GM18868 (cell line): ENCODE results near the gene CDC42BPB.

ENCODE experiments used
- ATAC-seq: cut with Tn5 transposase; IDR thresholded peaks from one replicate; pipeline ENCODE4 v1.9.1; 2021; ENCODE audit warnings: mild to moderate bottlenecking, moderate library complexity; ENCODE audit not compliant: unreplicated experiment

The CDC42BPB gene

DNA sequence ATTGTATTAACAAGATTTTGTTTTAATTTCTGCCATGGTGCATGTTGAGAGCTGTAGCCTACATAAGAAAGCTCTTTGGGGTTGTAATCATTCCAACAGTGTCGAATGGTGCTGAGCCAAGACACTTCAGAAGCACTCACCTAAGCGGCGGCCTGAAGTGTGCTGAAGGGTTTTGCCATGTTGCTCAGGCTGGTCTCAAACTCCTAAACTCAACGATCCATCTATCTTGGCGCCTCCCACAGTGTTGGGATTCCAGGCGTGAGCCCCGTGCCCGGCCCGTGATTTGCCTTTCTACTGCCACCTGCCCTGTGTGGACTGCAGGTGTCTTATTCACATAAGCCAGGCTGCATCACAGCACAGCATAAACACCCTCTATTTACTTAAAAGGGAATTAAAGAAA lies 86.0 kb downstream of the CDC42BPB start:
- ATAC-seq, result no peak

DNA sequence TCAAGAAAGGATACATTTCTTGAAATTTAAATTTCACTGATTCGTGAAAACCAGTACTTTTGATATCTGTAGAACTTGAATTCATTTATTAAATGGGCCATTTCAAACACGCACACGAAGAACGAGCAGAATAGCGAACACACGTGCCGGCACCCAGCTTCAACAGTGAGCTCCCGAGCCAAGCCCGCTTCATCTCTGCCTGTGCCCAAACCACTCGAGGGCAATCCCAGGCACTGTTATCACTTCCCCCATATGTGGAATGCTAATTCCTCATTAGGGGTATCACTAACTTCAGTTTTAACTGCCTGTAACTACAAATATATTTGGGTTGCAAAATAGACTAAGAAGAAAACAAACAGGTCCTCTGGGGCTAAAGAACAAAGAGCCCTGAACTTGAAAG lies 86.9 kb downstream of the CDC42BPB start:
- ATAC-seq, result no peak

DNA sequence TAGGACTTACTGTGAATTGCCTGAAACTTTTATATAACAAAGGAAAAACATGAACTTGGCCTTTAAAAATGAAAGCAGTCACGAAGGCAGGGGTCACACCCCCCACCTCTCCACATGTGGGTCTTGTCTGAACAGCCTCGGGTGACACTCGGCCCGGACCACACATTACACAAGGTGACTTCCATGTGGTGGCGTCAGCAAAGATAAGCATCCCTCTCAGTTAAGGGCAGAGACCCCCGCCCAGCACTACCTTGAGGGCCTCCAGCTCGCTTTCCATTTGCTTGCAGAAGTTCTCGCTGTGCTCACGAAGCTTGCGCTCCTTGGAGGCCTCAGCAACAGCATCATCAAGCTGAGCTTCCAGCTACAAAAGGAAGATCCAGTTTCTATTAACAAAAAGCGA lies 87.4 kb downstream of the CDC42BPB start:
- no peak for ATAC-seq

DNA sequence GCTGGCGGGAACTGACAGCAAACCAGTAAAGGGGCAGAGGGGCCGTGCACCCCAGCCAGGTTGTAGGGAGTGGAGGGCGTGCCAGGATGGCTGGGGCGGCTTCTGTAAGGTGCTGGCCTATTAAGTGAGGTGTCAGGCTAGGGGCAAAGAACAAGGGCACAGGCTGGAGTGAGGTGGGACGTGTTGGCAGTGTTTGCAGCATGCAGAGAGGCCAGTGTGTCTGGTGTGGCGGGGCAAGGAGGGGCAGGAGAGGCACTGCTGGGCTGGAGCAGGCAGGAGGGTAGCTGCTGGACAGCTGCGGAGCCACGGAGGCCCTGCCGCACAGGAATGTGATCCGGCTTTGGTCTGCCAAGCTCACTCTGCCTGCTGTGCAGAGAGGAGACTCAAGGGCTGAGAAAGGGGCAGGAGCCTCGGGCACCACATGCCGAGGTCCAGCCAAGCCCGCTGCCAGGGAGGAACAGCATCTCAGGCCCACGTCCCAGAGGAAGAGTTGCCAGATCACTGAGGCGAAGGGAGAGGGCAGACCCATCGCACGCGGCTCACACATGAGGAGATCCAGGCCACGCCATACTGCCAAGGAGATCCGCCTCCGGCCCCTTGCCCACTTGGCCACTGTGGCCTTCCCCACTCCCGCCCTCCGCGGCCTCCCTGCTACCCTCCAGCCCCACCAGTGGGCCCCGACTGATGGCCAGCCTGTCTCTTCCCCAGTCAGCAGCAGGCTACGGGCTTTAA lies 88.1 kb downstream of the CDC42BPB start:
- no peak for ATAC-seq

DNA sequence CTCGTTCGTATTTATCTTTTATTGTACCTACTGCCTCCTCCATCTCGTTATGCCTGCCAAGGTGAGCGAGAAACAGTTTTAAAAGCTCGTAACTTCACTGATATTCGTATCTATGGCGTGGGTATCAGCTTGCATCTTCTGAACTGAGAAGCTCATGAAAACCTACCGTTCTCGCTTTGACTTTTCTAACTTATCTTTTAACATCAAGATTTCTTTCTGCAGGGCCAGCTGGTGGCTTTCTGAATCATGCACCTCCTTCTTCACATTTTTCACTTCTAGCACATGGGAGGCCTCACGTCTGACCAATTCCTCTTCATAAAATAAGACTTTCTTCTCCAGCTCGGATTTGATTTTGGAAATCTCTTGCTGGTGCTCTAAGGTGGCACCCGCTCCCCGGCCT lies 89.0 kb downstream of the CDC42BPB start:
- no peak for ATAC-seq

DNA sequence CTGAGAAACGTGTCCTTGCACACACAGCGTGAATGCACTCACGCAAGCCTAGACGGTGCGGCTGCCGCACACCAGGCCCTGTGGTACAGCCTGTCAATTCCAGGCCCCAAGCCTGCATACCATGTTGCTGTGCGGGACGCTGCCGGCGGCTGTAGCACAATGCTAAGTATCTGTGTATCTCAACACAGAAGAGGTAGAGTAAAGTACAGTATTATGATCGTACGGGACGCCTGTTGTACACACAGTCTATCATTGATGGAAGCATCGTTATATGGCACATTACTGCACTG lies 89.9 kb downstream of the CDC42BPB start:
- ATAC-seq, result no peak

DNA sequence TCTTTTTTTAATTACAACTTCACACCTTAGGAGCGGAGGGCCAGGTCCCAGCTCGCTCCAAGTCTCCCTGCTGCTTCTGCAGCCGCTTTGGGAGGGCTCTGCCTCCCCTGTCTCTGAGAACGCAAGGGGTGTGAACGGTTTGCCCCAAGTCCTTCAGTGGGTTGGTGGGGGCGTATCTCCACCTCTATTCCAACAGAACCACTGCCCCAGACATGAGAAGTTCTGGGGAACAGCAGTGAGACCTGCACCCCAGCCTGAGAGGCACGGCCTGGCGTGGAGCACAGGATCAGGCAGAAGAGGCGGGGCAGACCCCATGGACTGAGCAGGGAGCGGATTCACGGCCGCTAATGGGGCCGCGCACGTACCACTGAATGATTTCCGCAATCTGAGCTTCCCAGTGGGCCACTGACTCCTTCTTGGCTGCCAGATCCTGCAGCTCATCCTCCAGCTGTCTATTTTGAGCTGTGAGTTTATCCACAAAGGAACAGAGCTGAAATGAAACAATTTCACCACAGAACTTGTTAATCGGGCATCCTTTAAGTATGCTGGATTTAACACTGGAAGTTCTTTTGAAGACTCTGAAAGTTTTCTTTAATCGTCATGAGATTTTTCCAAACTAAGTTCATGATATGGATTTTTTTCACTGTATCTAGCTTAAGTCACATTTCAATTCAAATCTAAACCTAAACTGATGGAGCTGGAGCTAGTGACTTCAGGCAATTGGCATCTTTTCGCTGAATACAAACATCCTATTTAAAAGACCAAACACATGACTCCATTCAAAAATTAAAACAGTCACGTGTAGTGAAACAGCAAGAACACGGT lies 90.5 kb downstream of the CDC42BPB start:
- no peak for ATAC-seq

DNA sequence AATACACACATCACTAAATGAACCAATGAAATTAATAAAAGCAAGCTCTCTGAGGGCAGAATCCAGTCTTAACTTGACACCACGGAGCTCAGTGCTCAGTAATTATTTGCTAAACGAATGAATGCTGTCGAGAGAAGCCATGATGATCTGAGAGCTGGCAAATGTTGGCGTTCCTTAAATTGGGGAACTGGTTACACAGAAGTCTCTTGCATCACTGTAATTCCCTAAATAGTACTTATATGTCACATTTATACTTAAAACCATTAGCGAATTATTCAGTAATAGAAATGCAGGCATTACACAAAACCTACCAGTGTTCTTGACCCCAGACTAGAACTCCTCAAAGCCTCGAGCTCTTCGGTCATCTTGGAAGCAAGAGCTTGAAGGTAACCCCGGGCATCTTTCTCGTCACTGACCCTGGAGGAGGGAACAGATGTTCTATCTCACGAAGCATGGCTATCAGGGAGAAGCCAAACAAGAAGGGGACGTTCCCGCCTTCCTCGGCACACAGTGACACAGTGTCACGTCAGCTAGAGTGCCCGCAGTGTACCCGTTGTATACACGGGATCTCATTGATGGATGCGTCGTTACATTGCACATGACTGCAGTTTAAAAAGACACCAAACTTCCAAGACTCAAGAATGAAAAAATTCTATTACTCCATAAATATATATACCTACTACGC lies 91.2 kb downstream of the CDC42BPB start:
- ATAC-seq, result no peak

DNA sequence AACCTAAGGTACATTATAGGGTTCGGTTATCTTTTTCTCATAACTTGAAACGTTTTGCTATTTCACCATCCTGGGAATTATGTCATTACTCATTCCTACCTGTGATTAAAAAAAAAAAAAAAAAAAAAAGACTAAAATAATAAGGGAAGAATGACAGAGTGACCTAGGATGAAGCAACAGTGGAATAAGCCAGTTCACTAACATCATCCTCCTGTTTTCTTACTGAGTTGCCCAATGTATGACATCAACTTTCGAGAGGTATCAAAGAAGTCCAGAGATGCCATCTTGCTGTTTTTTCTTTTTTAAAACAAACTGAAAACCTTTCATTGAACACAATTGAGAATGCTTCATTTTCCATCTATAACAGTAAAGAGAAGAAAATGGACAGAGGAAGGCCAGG lies 92.1 kb downstream of the CDC42BPB start:
- no peak for ATAC-seq

DNA sequence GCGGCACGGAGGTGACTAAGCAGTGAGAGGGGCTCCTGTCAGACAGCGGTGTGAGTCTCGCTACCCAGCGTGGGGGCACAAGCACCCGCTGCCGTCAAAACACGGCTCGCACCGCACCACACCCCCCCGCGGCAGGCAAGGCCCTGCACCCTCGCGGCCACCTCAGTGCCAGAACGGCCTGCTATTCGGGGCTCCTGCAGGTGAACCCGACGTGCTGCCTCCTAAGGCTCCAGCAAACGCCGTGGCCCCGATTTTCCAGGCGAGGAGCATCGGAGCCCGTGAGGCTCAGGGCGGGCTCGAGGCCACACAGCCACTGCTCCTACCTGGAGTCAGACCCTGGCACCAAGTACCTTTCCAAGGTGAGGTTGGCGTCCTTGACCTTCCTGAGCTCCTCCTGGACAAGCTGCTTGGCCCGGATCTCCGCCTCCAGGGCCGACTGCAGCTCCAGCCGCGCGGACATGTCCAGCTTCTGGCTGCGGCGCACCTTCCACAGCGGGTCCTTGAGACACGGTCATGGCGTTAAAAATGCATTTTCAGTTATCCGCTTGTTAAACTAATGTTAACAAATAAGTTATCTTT lies 93.1 kb downstream of the CDC42BPB start:
- no peak for ATAC-seq

DNA sequence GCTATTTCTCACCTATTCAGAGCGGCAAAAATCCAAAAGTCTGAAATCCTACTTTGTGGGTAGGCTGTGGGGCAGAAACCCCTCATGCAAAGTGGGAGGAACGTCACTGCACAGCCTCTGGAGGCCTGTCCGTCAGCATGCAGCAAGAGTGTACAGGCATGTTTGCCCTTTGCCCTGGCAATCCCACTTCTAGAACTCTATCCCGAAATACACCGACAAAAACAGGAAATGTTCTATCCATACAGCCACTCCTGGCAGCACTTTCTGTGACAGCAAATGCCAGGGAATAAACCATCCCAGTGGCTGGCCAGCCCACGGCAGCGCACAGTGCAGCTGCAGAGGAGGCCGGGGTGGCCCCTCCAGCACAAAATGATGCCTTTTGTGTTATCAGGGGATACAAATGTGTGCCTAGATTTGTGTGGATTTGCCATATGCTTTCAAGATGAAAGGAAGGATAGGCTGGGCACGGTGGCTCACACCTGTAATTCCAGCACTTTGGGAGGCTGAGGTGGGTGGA lies 95.2 kb downstream of the CDC42BPB start:
- ATAC-seq, result no peak

DNA sequence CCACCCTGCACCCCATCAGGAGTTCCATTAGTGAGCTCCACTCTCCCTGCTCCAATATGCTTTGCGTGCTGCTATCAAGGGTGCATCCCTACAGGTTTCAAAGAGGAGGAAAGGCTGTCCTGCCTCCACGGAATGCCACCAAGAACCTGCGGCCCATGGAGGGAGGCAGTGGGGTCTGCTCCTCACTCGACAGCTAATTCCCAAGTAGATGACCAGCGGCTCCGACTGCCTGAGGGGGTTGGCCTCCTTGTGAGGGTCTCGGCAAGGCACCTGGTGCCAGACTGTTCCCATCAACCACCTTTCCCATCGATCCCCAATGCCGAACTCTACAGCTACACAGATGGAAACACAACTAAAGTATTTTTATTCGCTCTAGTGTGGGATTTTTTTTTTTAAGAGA lies 98.9 kb downstream of the CDC42BPB start:
- ATAC-seq, result no peak

DNA sequence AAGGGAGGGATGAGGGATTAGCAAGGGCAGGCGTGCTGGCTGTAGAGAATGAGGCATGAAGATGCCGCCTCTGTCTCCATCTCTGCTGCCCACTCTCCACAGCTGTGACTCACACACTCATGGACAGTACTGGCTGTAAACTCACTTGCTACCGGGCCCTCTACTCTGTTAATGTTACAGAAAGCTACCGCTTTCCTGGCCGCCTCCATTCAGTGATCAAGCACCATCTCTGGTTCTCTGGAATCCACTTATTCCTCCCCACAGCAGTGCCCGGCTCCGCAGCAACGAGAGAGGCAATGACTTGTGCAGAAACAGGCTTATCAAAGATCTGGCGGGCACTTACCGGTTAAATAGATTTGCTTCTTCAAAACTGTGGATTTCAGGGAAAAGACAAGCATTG lies 100.1 kb downstream of the CDC42BPB start:
- ATAC-seq, result no peak

DNA sequence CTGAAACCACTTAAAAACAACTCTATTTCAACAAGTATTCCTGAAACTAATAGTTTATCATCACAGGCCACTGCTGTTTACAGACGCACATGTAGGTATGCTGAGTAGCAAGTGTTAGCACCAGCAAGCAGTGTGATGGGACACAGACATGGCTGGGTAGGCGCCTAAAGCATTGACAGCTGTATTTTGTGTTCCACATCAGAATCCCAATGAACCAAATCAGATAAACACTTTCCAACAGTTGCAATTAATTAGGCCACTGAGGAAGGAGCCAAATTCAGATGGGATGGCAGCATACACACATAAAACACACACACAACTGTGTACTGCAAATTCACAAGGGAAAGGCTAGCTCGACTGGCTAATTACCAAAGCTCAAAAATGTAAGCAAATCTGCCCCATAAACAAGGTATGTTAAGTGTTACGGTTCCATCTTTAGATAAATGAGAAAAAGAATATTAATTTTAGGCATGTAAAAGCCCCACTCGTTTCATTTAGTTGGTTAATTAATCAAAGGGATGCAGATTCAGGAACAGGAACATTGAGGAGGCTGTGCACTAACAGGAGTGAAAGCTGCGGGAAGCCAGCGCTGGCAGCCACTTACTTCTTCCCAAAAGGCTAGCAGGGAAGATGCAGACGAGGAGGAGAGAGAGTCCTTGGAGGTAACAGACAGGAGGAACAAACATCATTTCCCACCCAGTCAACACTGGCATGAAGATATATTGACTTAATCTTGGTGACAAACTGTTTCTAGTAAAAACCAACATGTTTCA lies 101.5 kb downstream of the CDC42BPB start:
- no peak for ATAC-seq

DNA sequence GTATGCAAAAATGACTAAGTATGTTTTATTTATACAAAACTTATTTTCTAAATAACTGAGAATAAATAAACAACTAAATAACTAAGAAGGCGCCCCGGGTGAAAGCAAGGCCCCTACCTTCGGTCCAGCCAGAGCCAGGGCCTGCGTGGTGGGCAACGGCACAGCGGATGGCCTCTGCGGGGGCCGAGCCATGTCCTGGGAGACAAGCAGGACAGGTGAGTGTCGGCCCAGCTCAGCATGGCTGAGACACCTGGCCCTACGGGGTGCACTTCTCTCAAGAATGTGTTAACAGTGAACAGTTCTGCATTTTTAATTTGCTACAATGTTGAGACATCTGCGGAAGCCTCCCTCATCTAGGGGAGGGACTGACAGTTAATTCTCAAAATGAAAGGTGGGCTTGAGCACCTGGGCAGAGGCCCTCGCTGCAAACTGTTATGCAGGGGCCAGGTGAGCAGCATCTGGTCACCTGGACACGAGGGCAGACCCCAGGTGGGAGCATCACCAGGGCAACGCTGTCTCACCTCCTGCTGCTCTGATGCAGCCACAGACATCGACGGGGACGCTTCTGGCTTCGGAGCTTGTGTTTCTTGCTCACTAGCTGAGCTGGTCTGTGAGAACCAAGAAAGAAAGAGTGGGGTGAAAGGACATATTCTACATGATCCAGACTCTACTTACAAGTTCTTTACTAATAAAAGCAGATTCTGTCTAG lies 103.1 kb downstream of the CDC42BPB start:
- no peak for ATAC-seq

DNA sequence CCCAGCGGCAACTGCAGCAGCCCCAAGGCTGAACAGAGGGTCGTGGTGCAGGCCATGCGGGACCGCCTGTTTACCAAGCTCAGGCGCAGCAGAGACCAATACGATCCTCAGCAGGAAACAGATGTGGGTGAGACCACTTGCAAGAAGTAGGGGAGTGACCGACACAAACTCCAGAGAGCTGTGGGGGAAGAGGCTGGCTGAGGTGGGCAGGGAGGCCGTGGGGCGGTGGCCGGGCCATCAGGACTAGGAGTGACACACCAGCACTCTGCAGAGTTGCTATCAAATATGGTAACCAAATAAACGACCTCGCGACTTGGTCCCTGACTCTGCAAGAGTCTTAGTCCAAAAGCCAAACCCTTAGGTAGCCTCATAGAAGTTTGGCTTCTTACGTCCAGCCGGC lies 104.2 kb downstream of the CDC42BPB start:
- ATAC-seq, result no peak

DNA sequence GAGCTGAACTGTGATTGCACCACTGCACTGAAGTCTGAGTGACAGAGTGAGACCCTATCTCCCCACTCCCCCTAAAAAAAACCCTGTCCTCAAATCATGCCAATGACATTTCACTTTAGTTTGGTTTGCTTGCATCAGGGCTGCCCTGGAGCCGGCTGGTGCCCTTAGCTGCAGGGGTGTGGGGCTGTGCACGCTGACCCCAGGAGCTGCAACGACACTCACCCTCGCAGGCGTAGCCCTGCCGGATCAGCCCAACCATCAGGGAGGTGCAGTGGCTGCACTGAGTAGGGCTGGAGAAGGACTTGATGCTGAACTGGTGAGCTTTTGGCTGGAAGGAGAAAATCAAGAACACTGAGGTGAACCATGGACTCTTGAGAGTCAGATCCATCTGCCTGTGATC lies 105.1 kb downstream of the CDC42BPB start:
- no peak for ATAC-seq

DNA sequence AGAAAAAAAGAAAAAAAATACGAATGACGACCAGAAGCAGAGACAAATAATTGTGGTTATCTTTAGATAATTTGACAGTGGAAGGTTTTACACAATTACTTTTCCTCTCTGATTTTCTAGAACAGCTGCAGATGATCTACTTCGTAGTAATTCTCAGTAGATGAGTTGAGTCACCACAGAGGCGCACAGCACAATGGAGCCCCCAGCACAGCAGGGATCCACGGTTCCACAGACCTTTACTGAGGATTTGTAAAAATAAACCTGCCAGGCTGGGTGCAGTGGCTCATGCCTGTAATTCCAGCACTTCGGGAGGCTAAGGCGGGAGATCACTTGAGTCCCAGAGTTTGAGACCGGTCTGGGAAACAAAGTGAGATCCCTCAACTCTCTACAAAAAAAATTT lies 105.5 kb downstream of the CDC42BPB start:
- no peak for ATAC-seq

DNA sequence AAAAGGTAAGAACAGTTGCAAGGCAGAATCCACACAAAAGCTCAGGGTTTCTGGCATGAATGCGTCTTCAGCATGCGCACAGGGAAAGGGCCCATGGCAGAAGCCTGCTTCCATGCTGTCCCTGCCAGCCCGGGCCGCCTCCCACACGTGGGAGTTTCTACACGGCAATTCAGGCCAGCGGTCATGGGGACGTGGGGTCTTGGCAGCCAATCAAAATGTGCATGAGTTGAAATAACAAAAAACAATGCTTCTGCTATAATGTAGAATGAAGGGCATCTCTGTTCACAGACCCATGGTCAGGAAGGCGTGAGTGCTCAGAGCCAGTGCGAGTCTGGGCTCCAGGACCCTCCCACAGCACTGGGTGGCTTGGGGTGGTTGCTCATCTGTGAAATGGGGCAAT lies 106.3 kb downstream of the CDC42BPB start:
- ATAC-seq, result no peak

DNA sequence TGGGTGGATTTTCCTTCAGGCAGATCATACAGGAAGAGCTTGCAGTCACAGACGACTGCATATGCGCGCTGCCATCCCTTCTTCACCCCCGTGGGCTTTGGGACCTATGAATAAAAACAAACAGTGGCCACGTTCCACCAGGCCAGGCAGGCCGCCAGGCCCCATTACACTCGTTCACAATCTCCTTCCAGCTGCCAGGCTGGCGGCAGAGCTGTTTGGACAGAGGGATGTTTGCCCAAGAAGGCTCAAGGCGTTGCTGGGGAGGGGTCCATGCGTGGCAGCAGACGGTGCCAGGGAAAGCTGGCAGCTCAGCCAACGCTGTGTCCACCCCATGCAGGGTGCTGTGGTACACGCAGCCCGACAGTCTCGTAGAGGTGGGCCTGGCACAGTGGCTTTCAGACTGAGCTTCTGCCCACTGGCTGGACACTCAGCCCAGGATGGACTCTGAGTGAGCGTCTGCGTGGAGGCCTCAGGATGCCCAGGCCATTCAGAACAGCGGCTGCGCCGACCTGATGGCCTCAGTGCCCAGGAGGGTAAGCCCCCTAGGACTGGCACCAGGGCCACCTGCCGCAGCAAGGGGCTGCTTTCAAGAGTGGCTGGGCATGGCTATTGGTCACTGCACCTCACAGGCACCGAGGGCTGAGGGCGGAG lies 107.4 kb downstream of the CDC42BPB start:
- no peak for ATAC-seq
